SK-N-SH (cell line): ENCODE results near the gene WWOX. TPM values are rescaled to one million over a fixed set of nuclear protein-coding genes. Genes with fewer than 3 reads are reported as not detected.

Experiments
- CTCF ChIA-PET: fragments of 300-600, 350-600 bp; formaldehyde crosslinking; extraction: SDS; loops from one replicate; lab custom pipeline; 2021; lab: Yijun Ruan, JAX
- POLR2A ChIA-PET: fragments of 350-600 bp; sonication (Branson Sonifier 250); formaldehyde crosslinking; extraction: SDS; loops from one replicate; lab custom pipeline; 2020; ENCODE audit warnings: antibody characterized with exemption, inconsistent platforms; lab: Yijun Ruan, JAX
- DNase-seq: peaks from one replicate; pipeline ENCODE4 v3.0.0; 2012
- H2AFZ ChIP-seq: fragments of 200-600 bp; sonication (generic); 2 replicates; pipeline ENCODE4 v1.8.1; 2016; ENCODE audit warnings: antibody characterized with exemption, mild to moderate bottlenecking, low read depth
- H3F3A ChIP-seq: fragments of 200-600 bp; sonication (generic); replicated peaks from 2 replicates; pipeline ENCODE3; 2016; ENCODE audit warnings: antibody characterized with exemption, mild to moderate bottlenecking; ENCODE audit not compliant: insufficient read depth
- H3K27ac ChIP-seq, 2 experiments: fragments of 200-500 bp in 1 of 2; fragments of 200-600 bp in 1 of 2; sonication (Bioruptor generic) in 1 of 2; sonication (generic), shearing (Covaris generic) in 1 of 2; 2 replicates each; pipeline versions ENCODE4 v1.5.1 to v1.6.1; 2014 to 2016; ENCODE audit warnings: low read depth in 2 of 2, inconsistent platforms in 1 of 2, low read length in 1 of 2, mild to moderate bottlenecking in 1 of 2, mixed read lengths in 1 of 2
- H3K27me3 ChIP-seq: fragments of 200-600 bp; sonication (generic), shearing (Covaris generic); 2 replicates; pipeline ENCODE4 v1.6.1; 2016; ENCODE audit warnings: mixed run types; ENCODE audit not compliant: insufficient read depth
- H3K36me3 ChIP-seq, 2 experiments: fragments of 200-500 bp in 1 of 2; fragments of 200-600 bp in 1 of 2; sonication (Bioruptor generic) in 1 of 2; sonication (generic) in 1 of 2; replicated peaks in 1 of 2; 2 replicates each; pipeline versions ENCODE3 to v1.5.1; 2014 to 2016; ENCODE audit warnings: low read length in 1 of 2, mild to moderate bottlenecking in 1 of 2; ENCODE audit not compliant: insufficient read depth in 2 of 2, control insufficient read depth in 1 of 2
- H3K4me1 ChIP-seq, 2 experiments: fragments of 200-500 bp in 1 of 2; fragments of 200-600 bp in 1 of 2; sonication (Bioruptor generic) in 1 of 2; sonication (generic), shearing (Covaris generic) in 1 of 2; 2 replicates each; pipeline versions ENCODE4 v1.5.1 to v1.6.1; 2014 to 2016; ENCODE audit warnings: low read depth in 1 of 2, low read length in 1 of 2, mixed run types in 1 of 2; ENCODE audit not compliant: insufficient read depth in 2 of 2, control insufficient read depth in 1 of 2
- H3K4me2 ChIP-seq: fragments of 200-600 bp; sonication (generic), shearing (Covaris generic); 2 replicates; pipeline ENCODE4 v1.6.1; 2017; ENCODE audit warnings: mixed run types
- H3K4me3 ChIP-seq, 2 experiments: fragments of 200-500 bp in 1 of 2; fragments of 200-600 bp in 1 of 2; sonication (Bioruptor generic) in 1 of 2; sonication (generic), shearing (Covaris generic) in 1 of 2; 2 replicates each; pipeline versions ENCODE4 v1.5.1 to v1.8.1; 2014 to 2016; ENCODE audit warnings: low read depth in 2 of 2, inconsistent platforms in 1 of 2, low read length in 1 of 2, mild to moderate bottlenecking in 1 of 2, mixed read lengths in 1 of 2, moderate library complexity in 1 of 2
- H3K79me2 ChIP-seq: fragments of 200-600 bp; sonication (generic); 2 replicates; pipeline ENCODE4 v1.8.1; 2017; ENCODE audit warnings: mild to moderate bottlenecking; ENCODE audit not compliant: insufficient read depth
- H3K9ac ChIP-seq: fragments of 200-600 bp; sonication (generic); 2 replicates; pipeline ENCODE4 v1.6.1; 2017; ENCODE audit warnings: mixed run types
- H3K9me2 ChIP-seq: fragments of 200-600 bp; sonication (generic); 2 replicates; pipeline ENCODE4 v1.6.1; 2017; ENCODE audit warnings: mixed run types
- H3K9me3 ChIP-seq: fragments of 200-600 bp; sonication (generic); 2 replicates; pipeline ENCODE4 v1.6.1; 2017; ENCODE audit warnings: mixed run types, mild to moderate bottlenecking, moderate library complexity
- H4K20me1 ChIP-seq: fragments of 200-600 bp; sonication (generic); 2 replicates; pipeline ENCODE4 v1.6.1; 2017; ENCODE audit warnings: mild to moderate bottlenecking, mixed run types; ENCODE audit not compliant: insufficient read depth
- CTCF ChIP-seq: fragments of 200-600 bp; sonication (generic); IDR thresholded peaks from 2 replicates; pipeline ENCODE4 v1.6.1; 2017; ENCODE audit warnings: antibody characterized with exemption, mild to moderate bottlenecking, moderate library complexity
- ELF1 ChIP-seq: IDR thresholded peaks from 2 replicates; pipeline ENCODE4 v1.4.0; 2012
- EZH2phosphoT487 ChIP-seq: fragments of 200-600 bp; sonication (generic); IDR thresholded peaks from 2 replicates; pipeline ENCODE4 v1.6.1; 2017; ENCODE audit warnings: low read depth, mixed run types, mild to moderate bottlenecking, antibody characterized with exemption, moderate library complexity, borderline replicate concordance
- FOXM1 ChIP-seq: IDR thresholded peaks from 2 replicates; pipeline ENCODE4 v1.4.0; 2012; ENCODE audit warnings: low read depth, mild to moderate bottlenecking
- GABPA ChIP-seq: IDR thresholded peaks from 2 replicates; pipeline ENCODE4 v1.4.0; 2012; ENCODE audit warnings: low read depth, mild to moderate bottlenecking
- GATA2 ChIP-seq: sonication (generic); formaldehyde crosslinking; IDR thresholded peaks from 2 replicates; pipeline ENCODE4 v1.5.0; 2020; ENCODE audit warnings: mild to moderate bottlenecking, missing genetic modification reagents
- JUND ChIP-seq: IDR thresholded peaks from 2 replicates; pipeline ENCODE4 v1.4.0; 2012
- NRF1 ChIP-seq: IDR thresholded peaks from 2 replicates; pipeline ENCODE4 v1.6.1; 2012; ENCODE audit warnings: low read depth, mild to moderate bottlenecking, low read length
- RXRA ChIP-seq: IDR thresholded peaks from 2 replicates; pipeline ENCODE4 v1.4.0; 2012; ENCODE audit warnings: low read depth, mild to moderate bottlenecking, borderline replicate concordance
- SMC3 ChIP-seq: IDR thresholded peaks from 2 replicates; pipeline ENCODE4 v1.6.1; 2012; ENCODE audit warnings: low read depth, low read length, improper control_type of control experiment
- WGBS: methylation state at CpG from one replicate; pipeline ENCODE4 v1.1.6; 2017; ENCODE audit warnings: low lambda C conversion rate; 5-methylcytosine and 5-hydroxymethylcytosine counted together
- polyA plus RNA-seq, 3 experiments: library from polyadenylated mRNA; depleted of rRNA; stranded (reverse); fragments of >200 nt; gene quantifications; 2 replicates each; pipeline ENCODE4 v1.2.3, GENCODE V29; 2012
- TF ChIP-seq, protein P1 (sequence below): IDR thresholded peaks from 2 replicates; pipeline ENCODE4 v1.6.1; 2012; ENCODE audit warnings: mild to moderate bottlenecking, low read depth, low read length, moderate library complexity
- TF ChIP-seq, protein P2 (sequence below): IDR thresholded peaks from 2 replicates; pipeline ENCODE4 v1.4.0; 2012; ENCODE audit warnings: low read depth

Gene WWOX
- polyA plus RNA-seq, 1 of the 3 experiments (the other 2 are of a cell fraction), result 10.8 TPM

DNA sequence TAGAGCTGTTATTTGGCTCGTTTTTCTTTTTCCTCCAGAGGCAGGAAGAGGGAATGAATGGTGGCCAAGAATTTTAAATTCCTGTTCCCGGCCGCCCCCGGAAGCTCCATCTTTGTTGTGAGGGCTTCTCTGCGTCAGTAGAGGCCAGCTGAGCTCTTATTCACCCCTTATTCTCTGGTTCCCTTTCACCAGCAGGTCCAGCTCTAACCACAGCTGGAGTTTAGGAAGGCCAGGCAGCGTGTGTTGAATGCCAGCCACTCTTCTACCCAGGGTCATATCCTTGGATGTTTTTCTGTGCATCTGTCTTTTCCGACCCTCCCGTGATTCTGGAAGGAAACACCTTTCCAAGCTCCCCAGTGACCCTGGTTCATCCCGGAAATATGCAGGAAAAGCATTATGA, 570.5 kb downstream of the WWOX start (continued):
- TF ChIP-seq, protein P1, sequence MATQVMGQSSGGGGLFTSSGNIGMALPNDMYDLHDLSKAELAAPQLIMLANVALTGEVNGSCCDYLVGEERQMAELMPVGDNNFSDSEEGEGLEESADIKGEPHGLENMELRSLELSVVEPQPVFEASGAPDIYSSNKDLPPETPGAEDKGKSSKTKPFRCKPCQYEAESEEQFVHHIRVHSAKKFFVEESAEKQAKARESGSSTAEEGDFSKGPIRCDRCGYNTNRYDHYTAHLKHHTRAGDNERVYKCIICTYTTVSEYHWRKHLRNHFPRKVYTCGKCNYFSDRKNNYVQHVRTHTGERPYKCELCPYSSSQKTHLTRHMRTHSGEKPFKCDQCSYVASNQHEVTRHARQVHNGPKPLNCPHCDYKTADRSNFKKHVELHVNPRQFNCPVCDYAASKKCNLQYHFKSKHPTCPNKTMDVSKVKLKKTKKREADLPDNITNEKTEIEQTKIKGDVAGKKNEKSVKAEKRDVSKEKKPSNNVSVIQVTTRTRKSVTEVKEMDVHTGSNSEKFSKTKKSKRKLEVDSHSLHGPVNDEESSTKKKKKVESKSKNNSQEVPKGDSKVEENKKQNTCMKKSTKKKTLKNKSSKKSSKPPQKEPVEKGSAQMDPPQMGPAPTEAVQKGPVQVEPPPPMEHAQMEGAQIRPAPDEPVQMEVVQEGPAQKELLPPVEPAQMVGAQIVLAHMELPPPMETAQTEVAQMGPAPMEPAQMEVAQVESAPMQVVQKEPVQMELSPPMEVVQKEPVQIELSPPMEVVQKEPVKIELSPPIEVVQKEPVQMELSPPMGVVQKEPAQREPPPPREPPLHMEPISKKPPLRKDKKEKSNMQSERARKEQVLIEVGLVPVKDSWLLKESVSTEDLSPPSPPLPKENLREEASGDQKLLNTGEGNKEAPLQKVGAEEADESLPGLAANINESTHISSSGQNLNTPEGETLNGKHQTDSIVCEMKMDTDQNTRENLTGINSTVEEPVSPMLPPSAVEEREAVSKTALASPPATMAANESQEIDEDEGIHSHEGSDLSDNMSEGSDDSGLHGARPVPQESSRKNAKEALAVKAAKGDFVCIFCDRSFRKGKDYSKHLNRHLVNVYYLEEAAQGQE, result no peak
- TF ChIP-seq CTCF, result no peak
- no peak for TF ChIP-seq SMC3
- TF ChIP-seq EZH2phosphoT487, result no peak
- TF ChIP-seq ELF1, result no peak
- TF ChIP-seq JUND, result no peak

DNA sequence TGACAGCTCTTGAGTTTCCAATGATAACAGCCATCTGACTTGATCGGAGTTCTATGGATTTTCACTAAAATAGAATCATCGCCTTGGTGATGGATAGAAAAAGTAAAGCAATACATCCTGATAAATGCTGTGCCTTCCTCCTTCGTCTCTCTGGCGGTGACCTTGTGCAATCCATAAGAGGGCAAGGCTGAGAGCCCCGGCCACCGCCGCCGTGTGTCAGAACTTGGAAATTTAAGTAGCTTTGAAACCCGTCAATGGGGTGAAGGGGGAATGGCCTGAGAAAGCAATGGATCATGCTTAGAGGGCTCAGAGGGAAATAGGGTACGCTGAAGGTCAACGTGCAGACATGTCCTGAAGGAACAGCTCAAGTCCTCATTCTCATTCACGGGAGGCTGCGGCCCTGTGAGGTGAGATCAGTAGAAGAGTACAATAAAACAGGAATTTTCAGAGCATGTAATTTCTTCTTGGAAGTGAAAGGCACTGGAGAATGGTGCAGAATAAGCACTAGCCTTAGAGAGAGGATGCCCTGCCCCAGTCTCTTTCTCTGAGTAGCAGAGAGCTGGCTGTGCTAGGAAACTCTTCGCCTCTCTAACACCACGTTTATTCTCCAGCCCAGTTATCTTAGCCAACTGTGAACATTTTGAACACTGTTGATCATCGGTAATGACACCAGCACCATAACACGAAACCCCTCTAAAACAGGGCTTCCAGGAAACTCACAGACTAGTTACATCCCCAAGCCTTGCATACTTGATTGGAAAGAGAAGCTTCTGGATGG, 573.5 kb downstream of the WWOX start:
- ChIA-PET POLR2A (no interaction called here), CTCF (no interaction called here)

More for the DNA sequence above, 573.5 kb downstream of the WWOX start:
- no peak for DNase-seq
- no peaks in the 10 kb centered on the region for H3K36me3 ChIP-seq
- H3K9me3 ChIP-seq, result no peaks in the 10 kb centered on the region
- no peaks in the 10 kb centered on the region for H3K79me2 ChIP-seq
- no peak overlapping the region for H3K4me2 ChIP-seq
- no peaks in the 10 kb centered on the region for H4K20me1 ChIP-seq
- no peaks in the 10 kb centered on the region for H3F3A ChIP-seq
- H2AFZ ChIP-seq, result no peak overlapping the region
- no peaks in the 10 kb centered on the region for H3K27me3 ChIP-seq
- 68% methylated on average over 17 of the region's 17 CpGs for WGBS
- no peak overlapping the region for H3K9ac ChIP-seq
- H3K27ac ChIP-seq, result no peak overlapping the region
- no peaks in the 10 kb centered on the region for H3K9me2 ChIP-seq
- H3K4me1 ChIP-seq, result peaks cover 0 to 4% of the 10 kb centered on the region in 2 experiments; a peak in 1 of 4 replicates
- H3K4me3 ChIP-seq, result no peak overlapping the region
- TF ChIP-seq GATA2 (CRISPR knock-in tag) (no peak), FOXM1 (no peak), RXRA (no peak), NRF1 (no peak), GABPA (no peak)
- TF ChIP-seq, protein P1, result no peak
- TF ChIP-seq, protein P2, sequence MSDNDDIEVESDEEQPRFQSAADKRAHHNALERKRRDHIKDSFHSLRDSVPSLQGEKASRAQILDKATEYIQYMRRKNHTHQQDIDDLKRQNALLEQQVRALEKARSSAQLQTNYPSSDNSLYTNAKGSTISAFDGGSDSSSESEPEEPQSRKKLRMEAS, result no peak
